ENCODE data around the gene CDH3. TPM values are rescaled to one million over a fixed set of nuclear protein-coding genes. Genes with fewer than 3 reads are reported as not detected.

Gene CDH3
- total and polyA plus RNA-seq, 2 of the 13 experiments (the other 11 are each of a cell fraction or from before 2014, with no cell fraction given) = 0.11 TPM; not detected in 1

DNA sequence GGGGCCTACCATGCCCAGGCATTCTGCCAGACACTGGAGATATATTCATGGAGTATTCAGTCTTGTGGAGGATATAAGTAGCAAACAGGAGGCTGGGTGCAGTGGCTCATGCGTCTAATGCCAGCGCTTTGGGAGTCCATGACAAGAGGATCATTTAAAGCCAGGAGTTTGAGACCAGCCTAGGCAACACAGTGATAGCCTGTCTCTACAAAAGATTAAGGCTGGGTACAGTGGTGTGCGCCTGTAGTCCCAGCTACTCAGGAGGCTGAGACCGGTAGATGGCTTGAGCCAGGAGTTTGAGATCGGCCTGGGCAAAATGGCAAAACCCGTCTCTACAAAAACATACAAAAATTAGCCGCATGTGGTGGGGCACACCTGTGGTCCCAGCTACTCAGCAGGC lies 37.7 kb upstream of the CDH3 start (continued):
- TF ChIP-seq, protein P1, sequence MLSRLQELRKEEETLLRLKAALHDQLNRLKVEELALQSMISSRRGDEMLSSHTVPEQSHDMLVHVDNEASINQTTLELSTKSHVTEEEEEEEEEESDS (CRISPR knock-in tag; IDR thresholded peaks at IDR 0.05; ENCODE audit: borderline replicate concordance) = no peak
- TF ChIP-seq SRSF9 (IDR thresholded peaks at IDR 0.05; ENCODE audit: borderline replicate concordance, insufficient read depth, low read depth, low read length, poor library complexity, severe bottlenecking) (no peak), ZFP41 (CRISPR knock-in tag; IDR thresholded peaks at IDR 0.05; ENCODE audit: borderline replicate concordance) (no peak)

DNA sequence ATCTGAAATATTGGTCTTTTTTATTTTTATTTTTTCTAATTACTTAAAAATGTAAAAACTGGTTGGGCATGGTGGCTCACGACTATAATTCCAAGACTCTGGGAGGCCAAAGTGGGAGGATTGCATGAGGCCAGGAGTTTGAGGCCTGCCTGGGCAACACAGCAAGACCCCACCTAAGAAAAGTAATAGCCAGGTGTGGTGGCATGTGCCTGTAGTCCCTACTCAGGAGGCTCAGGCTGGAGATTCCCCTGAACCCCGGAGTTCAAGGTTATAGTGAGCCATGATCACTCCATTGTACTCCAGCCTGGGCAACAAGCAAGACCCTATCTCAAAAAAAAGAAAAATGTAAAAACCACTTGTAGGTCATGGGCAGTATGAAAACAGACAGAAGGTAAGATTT lies 36.8 kb upstream of the CDH3 start:
- 16% methylated on average over 2 of the region's 2 CpGs for WGBS (ENCODE audit: low lambda C conversion rate)
- Histone ChIP-seq H3K27me3 (ENCODE audit: control insufficient read depth in 1 of 2, insufficient read depth in 2 of 2, low read length in 2 of 2) (no peaks in the 10 kb centered on the region), H4K20me1 (ENCODE audit: insufficient read depth, low read length) (no peaks in the 10 kb centered on the region), H3K36me3 (replicated peaks in 1 of 2; ENCODE audit: control insufficient read depth in 1 of 2, insufficient read depth in 2 of 2, low read length in 2 of 2) (no peaks in the 10 kb centered on the region), H3K4me1 (ENCODE audit: insufficient read depth, low read length) (no peaks in the 10 kb centered on the region), H3K9ac (ENCODE audit: insufficient read depth, low read depth, low read length) (no peak overlapping the region), H2AFZ (ENCODE audit: low read length) (no peak overlapping the region), H3K9me3 (ENCODE audit: low read length) (no peaks in the 10 kb centered on the region), H3K79me2 (ENCODE audit: insufficient read depth, low read length) (no peaks in the 10 kb centered on the region), H3K27ac (ENCODE audit: extremely low read length, insufficient read depth, low read length) (no peak overlapping the region), H3K4me3 (replicated peaks in 1 of 3; ENCODE audit: insufficient read depth in 1 of 3, low read depth in 2 of 3, low read length in 3 of 3) (no peak overlapping the region), H3K4me2 (ENCODE audit: low read depth, low read length) (no peak overlapping the region)
- DNase-seq (ENCODE audit: low spot score) (no peak), ATAC-seq (no peak), FAIRE-seq (no peak)
- ChIA-PET POLR2A (no interaction called here), CTCF (ENCODE audit: low intra/inter-chr PET ratio, low total read pairs) (no interaction called here)
- 0 out of 2 replicates have a peak, but pooled peaks have one; percentile 43 for TF ChIP-seq ZNF121 (CRISPR knock-in tag; IDR thresholded peaks at IDR 0.05)
- no peak for TF ChIP-seq MAF1 (CRISPR knock-in tag; IDR thresholded peaks at IDR 0.05; ENCODE audit: borderline replicate concordance)
- TF ChIP-seq ZNF891 (CRISPR knock-in tag; IDR thresholded peaks at IDR 0.05) = no peak
- no peak for TF ChIP-seq ZNF256 (CRISPR knock-in tag; conservative IDR thresholded peaks at IDR 0.05)
- intact Hi-C loops (cut with micrococcal nuclease; ENCODE audit: unreplicated experiment) (no loop called here), in situ Hi-C loops (cut with HindIII; ENCODE audit: extremely low pct_ligation_motif_present, low pct_unique_long_range_greater_than_20kb) (no loop called here)
- BruUV-seq (replicated peaks) = no TSS peak

DNA sequence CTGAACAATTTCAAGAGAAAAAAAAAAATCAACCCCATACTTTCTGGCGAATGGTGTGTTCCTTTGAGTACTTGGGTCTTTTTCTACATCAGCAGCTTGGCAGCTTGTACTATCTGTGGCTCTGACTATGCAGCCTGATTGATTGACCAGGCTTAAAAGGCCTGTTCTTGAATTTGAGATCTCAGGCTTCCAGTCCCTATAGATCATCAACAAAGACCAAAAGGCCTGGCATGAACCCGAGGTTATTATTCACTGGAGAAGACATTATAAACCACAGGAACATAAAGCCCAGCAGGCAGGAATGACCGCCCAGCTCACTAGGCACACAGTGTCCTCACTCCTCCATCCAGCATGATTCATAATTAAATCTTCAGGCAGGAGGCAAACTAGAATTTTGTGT lies 32.1 kb upstream of the CDH3 start:
- no TSS peak for BruUV-seq (replicated peaks)
- ATAC-seq = no peak
- in situ Hi-C loops (cut with HindIII; ENCODE audit: extremely low pct_ligation_motif_present, low pct_unique_long_range_greater_than_20kb) = no loop called here
- TF ChIP-seq HOXA3 (CRISPR knock-in tag; IDR thresholded peaks at IDR 0.05) = no peak
- TF ChIP-seq ERF (CRISPR knock-in tag; IDR thresholded peaks at IDR 0.05) = no peak
- TF ChIP-seq, protein P2, sequence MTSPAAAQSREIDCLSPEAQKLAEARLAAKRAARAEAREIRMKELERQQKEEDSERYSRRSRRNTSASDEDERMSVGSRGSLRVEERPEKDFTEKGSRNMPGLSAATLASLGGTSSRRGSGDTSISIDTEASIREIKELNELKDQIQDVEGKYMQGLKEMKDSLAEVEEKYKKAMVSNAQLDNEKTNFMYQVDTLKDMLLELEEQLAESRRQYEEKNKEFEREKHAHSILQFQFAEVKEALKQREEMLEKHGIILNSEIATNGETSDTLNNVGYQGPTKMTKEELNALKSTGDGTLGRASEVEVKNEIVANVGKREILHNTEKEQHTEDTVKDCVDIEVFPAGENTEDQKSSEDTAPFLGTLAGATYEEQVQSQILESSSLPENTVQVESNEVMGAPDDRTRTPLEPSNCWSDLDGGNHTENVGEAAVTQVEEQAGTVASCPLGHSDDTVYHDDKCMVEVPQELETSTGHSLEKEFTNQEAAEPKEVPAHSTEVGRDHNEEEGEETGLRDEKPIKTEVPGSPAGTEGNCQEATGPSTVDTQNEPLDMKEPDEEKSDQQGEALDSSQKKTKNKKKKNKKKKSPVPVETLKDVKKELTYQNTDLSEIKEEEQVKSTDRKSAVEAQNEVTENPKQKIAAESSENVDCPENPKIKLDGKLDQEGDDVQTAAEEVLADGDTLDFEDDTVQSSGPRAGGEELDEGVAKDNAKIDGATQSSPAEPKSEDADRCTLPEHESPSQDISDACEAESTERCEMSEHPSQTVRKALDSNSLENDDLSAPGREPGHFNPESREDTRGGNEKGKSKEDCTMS (CRISPR knock-in tag; conservative IDR thresholded peaks at IDR 0.05) = no peak

More for the DNA sequence above, 32.1 kb upstream of the CDH3 start:
- peaks cover 3 to 16% of the 10 kb centered on the region in 2 experiments for H3K27me3 ChIP-seq (ENCODE audit: control insufficient read depth in 1 of 2, insufficient read depth in 2 of 2, low read length in 2 of 2)
- H4K20me1 ChIP-seq (ENCODE audit: insufficient read depth, low read length) = no peaks in the 10 kb centered on the region
- H3K4me1 ChIP-seq (ENCODE audit: insufficient read depth, low read length) = no peaks in the 10 kb centered on the region
- H3K36me3 ChIP-seq (replicated peaks in 1 of 2; ENCODE audit: control insufficient read depth in 1 of 2, insufficient read depth in 2 of 2, low read length in 2 of 2) = no peaks in the 10 kb centered on the region
- DNase-seq (ENCODE audit: low spot score) (no peak), FAIRE-seq (no peak)
- WGBS (ENCODE audit: low lambda C conversion rate) = 48% methylated on average over 3 of the region's 3 CpGs
- peaks cover 6% of the 10 kb centered on the region; the same call in 1 of the 2 replicates for H3K9me3 ChIP-seq (ENCODE audit: low read length)
- H3K9ac ChIP-seq (ENCODE audit: insufficient read depth, low read depth, low read length) = no peak overlapping the region
- no peak overlapping the region for H3K27ac ChIP-seq (ENCODE audit: extremely low read length, insufficient read depth, low read length)
- H3K4me3 ChIP-seq (replicated peaks in 1 of 3; ENCODE audit: insufficient read depth in 1 of 3, low read depth in 2 of 3, low read length in 3 of 3) = no peak overlapping the region
- ChIA-PET CTCF (ENCODE audit: low intra/inter-chr PET ratio, low total read pairs) (no interaction called here), POLR2A (no interaction called here)
- no peak overlapping the region for H3K4me2 ChIP-seq (ENCODE audit: low read depth, low read length)
- no peaks in the 10 kb centered on the region for H3K79me2 ChIP-seq (ENCODE audit: insufficient read depth, low read length)
- intact Hi-C loops (cut with micrococcal nuclease; ENCODE audit: unreplicated experiment) = no loop called here
- no peak overlapping the region for H2AFZ ChIP-seq (ENCODE audit: low read length)
